ENCODE results near the gene GPR87. TPM values are rescaled to one million over a fixed set of nuclear protein-coding genes. Genes with fewer than 3 reads are reported as not detected.

GPR87 gene
- total RNA-seq, 1 donor from 2014 or later, result 15.5 TPM

GRCh38 chr3:151300539-151300938, 16.1 kb downstream of the GPR87 start:
- peaks cover 2% of the 10 kb centered on the region for H3K27me3 ChIP-seq (ENCODE audit: insufficient read depth, low read length)
- H3K79me2 ChIP-seq (ENCODE audit: insufficient read depth, low read length), result no peaks in the 10 kb centered on the region
- no peaks in the 10 kb centered on the region for H3K27me3 Mint-ChIP-seq (ENCODE audit: low read depth, unreplicated experiment)
- H3K4me2 ChIP-seq (ENCODE audit: low read length), result no peak overlapping the region
- H2AFZ ChIP-seq (ENCODE audit: low read depth, low read length), result no peak overlapping the region
- peaks cover 12% of the 10 kb centered on the region for H3K4me1 ChIP-seq (ENCODE audit: insufficient read depth, low read length)
- H3K9ac ChIP-seq (ENCODE audit: low read length), result no peak overlapping the region
- no peak for TF ChIP-seq EZH2 (IDR thresholded peaks at IDR 0.05; ENCODE audit: insufficient read depth, low read length)
- TF ChIP-seq CTCF (IDR thresholded peaks at IDR 0.05; ENCODE audit: insufficient read depth, low read depth, low read length), result no peak
- FAIRE-seq (no peak), DNase-seq (ENCODE audit: low read depth) (no peak)
- no peak overlapping the region for H3K4me3 Mint-ChIP-seq (ENCODE audit: unreplicated experiment)
- no peak overlapping the region for H3K27ac ChIP-seq (ENCODE audit: low read depth, low read length)
- peaks cover 44% of the 10 kb centered on the region for H3K4me1 Mint-ChIP-seq (ENCODE audit: low read depth, unreplicated experiment)
- no peaks in the 10 kb centered on the region for H3K36me3 ChIP-seq (ENCODE audit: insufficient read depth, low read length)
- peaks cover 3% of the 10 kb centered on the region for H3K36me3 Mint-ChIP-seq (ENCODE audit: low read depth, unreplicated experiment)
- no peak overlapping the region for H3K27ac Mint-ChIP-seq (ENCODE audit: unreplicated experiment)
- H4K20me1 ChIP-seq (ENCODE audit: insufficient read depth, low read length), result no peaks in the 10 kb centered on the region
- no peaks in the 10 kb centered on the region for H3K9me3 Mint-ChIP-seq (ENCODE audit: unreplicated experiment)
- no peak overlapping the region for H3K4me3 ChIP-seq (ENCODE audit: insufficient read depth, low read depth, low read length)
- no peaks in the 10 kb centered on the region for H3K9me3 ChIP-seq (ENCODE audit: insufficient read depth, low read depth, low read length)

GRCh38 chr3:151299006-151299405, 17.6 kb downstream of the GPR87 start:
- no peak overlapping the region for H3K4me2 ChIP-seq (ENCODE audit: low read length)
- peaks cover 3% of the 10 kb centered on the region for H3K4me1 ChIP-seq (ENCODE audit: insufficient read depth, low read length)
- no peak overlapping the region for H3K9ac ChIP-seq (ENCODE audit: low read length)
- no peaks in the 10 kb centered on the region for H4K20me1 ChIP-seq (ENCODE audit: insufficient read depth, low read length)
- no peaks in the 10 kb centered on the region for H3K9me3 ChIP-seq (ENCODE audit: insufficient read depth, low read depth, low read length)
- no peaks in the 10 kb centered on the region for H3K79me2 ChIP-seq (ENCODE audit: insufficient read depth, low read length)
- Mint-ChIP-seq H3K27me3 (ENCODE audit: low read depth, unreplicated experiment) (no peaks in the 10 kb centered on the region), H3K4me1 (ENCODE audit: low read depth, unreplicated experiment) (peaks cover 33% of the 10 kb centered on the region), H3K27ac (ENCODE audit: unreplicated experiment) (no peak overlapping the region), H3K36me3 (ENCODE audit: low read depth, unreplicated experiment) (peaks cover 3% of the 10 kb centered on the region), H3K4me3 (ENCODE audit: unreplicated experiment) (no peak overlapping the region), H3K9me3 (ENCODE audit: unreplicated experiment) (no peaks in the 10 kb centered on the region)
- no peak overlapping the region for H2AFZ ChIP-seq (ENCODE audit: low read depth, low read length)
- DNase-seq (ENCODE audit: low read depth) (no peak), FAIRE-seq (no peak)
- H3K4me3 ChIP-seq (ENCODE audit: insufficient read depth, low read depth, low read length), result no peak overlapping the region
- H3K27ac ChIP-seq (ENCODE audit: low read depth, low read length), result no peak overlapping the region
- H3K36me3 ChIP-seq (ENCODE audit: insufficient read depth, low read length), result no peaks in the 10 kb centered on the region
- peaks cover 2% of the 10 kb centered on the region for H3K27me3 ChIP-seq (ENCODE audit: insufficient read depth, low read length)
- TF ChIP-seq CTCF (IDR thresholded peaks at IDR 0.05; ENCODE audit: insufficient read depth, low read depth, low read length), result no peak
- TF ChIP-seq EZH2 (IDR thresholded peaks at IDR 0.05; ENCODE audit: insufficient read depth, low read length), result no peak

GRCh38 chr3:151297429-151297828, 19.2 kb downstream of the GPR87 start:
- no peak for FAIRE-seq
- peaks cover 2% of the 10 kb centered on the region for H3K27me3 ChIP-seq (ENCODE audit: insufficient read depth, low read length)
- H3K9ac ChIP-seq (ENCODE audit: low read length), result no peak overlapping the region
- no peak overlapping the region for H3K4me3 ChIP-seq (ENCODE audit: insufficient read depth, low read depth, low read length)
- no peaks in the 10 kb centered on the region for H3K79me2 ChIP-seq (ENCODE audit: insufficient read depth, low read length)
- Mint-ChIP-seq H3K27me3 (ENCODE audit: low read depth, unreplicated experiment) (no peaks in the 10 kb centered on the region), H3K27ac (ENCODE audit: unreplicated experiment) (no peak overlapping the region), H3K36me3 (ENCODE audit: low read depth, unreplicated experiment) (no peaks in the 10 kb centered on the region), H3K4me1 (ENCODE audit: low read depth, unreplicated experiment) (peaks cover 23% of the 10 kb centered on the region), H3K4me3 (ENCODE audit: unreplicated experiment) (no peak overlapping the region), H3K9me3 (ENCODE audit: unreplicated experiment) (no peaks in the 10 kb centered on the region)
- H3K4me2 ChIP-seq (ENCODE audit: low read length), result no peak overlapping the region
- no peak overlapping the region for H2AFZ ChIP-seq (ENCODE audit: low read depth, low read length)
- no peaks in the 10 kb centered on the region for H3K9me3 ChIP-seq (ENCODE audit: insufficient read depth, low read depth, low read length)
- H3K27ac ChIP-seq (ENCODE audit: low read depth, low read length), result no peak overlapping the region
- TF ChIP-seq CTCF (IDR thresholded peaks at IDR 0.05; ENCODE audit: insufficient read depth, low read depth, low read length) (no peak), EZH2 (IDR thresholded peaks at IDR 0.05; ENCODE audit: insufficient read depth, low read length) (no peak)
- no peaks in the 10 kb centered on the region for H4K20me1 ChIP-seq (ENCODE audit: insufficient read depth, low read length)
- DNase-seq (ENCODE audit: low read depth), result no peak
- H3K4me1 ChIP-seq (ENCODE audit: insufficient read depth, low read length), result peaks cover 3% of the 10 kb centered on the region
- no peaks in the 10 kb centered on the region for H3K36me3 ChIP-seq (ENCODE audit: insufficient read depth, low read length)

Measured in astrocyte (in vitro differentiated cells and primary cell).